ENCODE results near the gene MPHOSPH9. TPM values are rescaled to one million over a fixed set of nuclear protein-coding genes. Genes with fewer than 3 reads are reported as not detected.

Gene MPHOSPH9
- total RNA-seq, 4 donors from 2014 or later: 14.2 to 25.3 (median 15.1) TPM

DNA sequence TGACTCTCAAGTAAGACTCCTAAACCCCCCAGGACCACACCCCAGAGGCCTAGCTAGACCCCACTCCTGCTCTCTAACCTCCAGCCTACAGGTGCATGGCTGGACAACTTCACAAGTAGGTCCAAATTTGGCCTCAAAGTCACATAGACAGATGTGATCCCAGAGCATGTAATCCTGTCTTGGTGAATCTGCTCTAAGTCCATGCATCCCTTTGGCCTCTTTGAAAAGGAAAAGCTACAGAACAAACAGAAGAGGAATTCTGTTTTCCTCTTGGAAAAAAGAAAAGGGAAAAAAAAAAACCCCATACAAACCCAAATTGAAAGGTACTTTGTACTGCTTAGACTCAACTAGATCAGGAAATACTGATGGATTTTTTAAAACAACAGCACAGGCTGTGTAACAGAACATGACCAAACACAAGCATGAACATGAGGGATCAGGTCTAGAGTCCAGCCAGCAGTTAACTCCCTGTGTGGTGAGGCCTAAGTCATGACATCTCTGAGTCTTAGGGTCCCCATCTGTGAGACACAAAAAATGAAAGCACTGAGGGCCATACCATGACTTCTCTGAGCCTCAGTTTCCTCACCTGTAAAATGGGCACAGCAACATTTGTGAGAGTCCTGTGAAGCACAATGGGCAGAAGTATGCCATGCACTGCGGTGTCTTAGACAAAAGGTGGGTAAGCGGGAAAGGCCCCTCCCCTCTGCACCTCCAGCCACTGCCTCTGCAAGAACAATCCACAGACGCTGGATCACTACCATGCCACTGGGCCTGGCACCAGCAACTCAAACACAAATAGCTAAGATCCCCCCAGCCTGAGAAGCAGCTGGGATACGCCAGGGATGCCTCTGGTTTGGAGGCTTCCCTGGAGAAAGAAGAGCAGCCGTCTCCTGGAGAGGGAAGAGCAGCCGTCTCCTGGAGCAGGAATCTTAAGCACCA, 92.0 kb downstream of the MPHOSPH9 start:
- 67% methylated on average over 6 of the region's 6 CpGs for WGBS
- intact Hi-C loops (cut with DNase I): no loop called here
- DNase-seq (ENCODE audit: extremely low spot score): no peak
- H3K4me3 ChIP-seq: peak overlapping the region in 1 of 4 donors; percentile 6
- peaks cover 0 to 5% (median 0%) of the 10 kb centered on the region in 4 donors for H3K36me3 ChIP-seq
- peak overlapping the region; percentile 79 to 91 (median 88) for H3K27ac ChIP-seq (replicated peaks in 1 of 4)
- H3K9me3 ChIP-seq: no peaks in the 10 kb centered on the region
- no peaks in the 10 kb centered on the region for H3K27me3 ChIP-seq
- peaks cover 44 to 69% (median 58%) of the 10 kb centered on the region in 4 donors for H3K4me1 ChIP-seq
- TF ChIP-seq POLR2AphosphoS5 (IDR thresholded peaks at IDR 0.05) (no peak), EP300 (IDR thresholded peaks at IDR 0.05) (no peak), POLR2A (IDR thresholded peaks at IDR 0.05; ENCODE audit: low read depth) (no peak)
- TF ChIP-seq, protein P1, sequence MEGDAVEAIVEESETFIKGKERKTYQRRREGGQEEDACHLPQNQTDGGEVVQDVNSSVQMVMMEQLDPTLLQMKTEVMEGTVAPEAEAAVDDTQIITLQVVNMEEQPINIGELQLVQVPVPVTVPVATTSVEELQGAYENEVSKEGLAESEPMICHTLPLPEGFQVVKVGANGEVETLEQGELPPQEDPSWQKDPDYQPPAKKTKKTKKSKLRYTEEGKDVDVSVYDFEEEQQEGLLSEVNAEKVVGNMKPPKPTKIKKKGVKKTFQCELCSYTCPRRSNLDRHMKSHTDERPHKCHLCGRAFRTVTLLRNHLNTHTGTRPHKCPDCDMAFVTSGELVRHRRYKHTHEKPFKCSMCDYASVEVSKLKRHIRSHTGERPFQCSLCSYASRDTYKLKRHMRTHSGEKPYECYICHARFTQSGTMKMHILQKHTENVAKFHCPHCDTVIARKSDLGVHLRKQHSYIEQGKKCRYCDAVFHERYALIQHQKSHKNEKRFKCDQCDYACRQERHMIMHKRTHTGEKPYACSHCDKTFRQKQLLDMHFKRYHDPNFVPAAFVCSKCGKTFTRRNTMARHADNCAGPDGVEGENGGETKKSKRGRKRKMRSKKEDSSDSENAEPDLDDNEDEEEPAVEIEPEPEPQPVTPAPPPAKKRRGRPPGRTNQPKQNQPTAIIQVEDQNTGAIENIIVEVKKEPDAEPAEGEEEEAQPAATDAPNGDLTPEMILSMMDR (IDR thresholded peaks at IDR 0.05): no peak

DNA sequence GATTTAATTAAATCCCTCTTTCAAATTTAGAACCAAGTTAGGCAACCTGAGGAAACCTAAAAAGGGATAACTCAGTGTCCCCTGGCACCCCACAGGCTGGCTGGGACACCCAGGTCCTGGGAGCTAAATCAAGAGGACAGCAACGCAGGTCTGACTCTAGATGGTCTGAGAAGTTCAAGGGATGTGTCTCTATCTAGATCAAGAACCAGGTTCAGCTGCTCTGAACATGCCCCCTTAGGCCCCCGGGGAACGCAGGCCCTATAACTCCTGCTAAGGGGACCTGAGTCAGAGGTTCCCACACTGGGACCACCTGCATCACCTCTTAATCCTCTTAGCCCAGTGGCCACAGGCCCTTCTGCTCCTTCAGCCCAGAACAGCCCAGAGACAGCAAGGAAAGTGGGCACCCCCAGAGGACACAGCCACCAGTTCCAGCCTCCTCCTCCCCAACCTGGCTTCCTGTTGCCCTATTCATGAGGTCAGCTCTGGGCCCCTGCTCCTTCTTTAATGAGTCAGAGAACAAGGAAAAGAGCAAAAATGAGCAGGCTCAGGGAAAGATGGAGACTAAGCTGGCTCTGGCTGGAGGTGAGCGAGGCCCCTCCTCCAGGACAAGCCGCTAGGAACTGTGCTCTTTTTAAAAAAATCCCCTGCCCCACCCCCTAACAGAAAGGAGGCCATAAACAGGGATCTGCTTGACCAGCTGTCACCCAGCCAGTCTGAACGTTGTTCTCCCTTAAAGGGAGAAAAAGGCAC, 92.8 kb downstream of the MPHOSPH9 start:
- no peak for DNase-seq (ENCODE audit: extremely low spot score)
- Histone ChIP-seq H3K4me3 (no peak overlapping the region), H3K36me3 (peaks cover 0 to 5% (median 0%) of the 10 kb centered on the region in 4 donors), H3K4me1 (peaks cover 44 to 68% (median 58%) of the 10 kb centered on the region in 4 donors), H3K27me3 (no peaks in the 10 kb centered on the region), H3K9me3 (no peaks in the 10 kb centered on the region), H3K27ac (replicated peaks in 1 of 4) (peak overlapping the region; percentile 79 to 91 (median 88))
- intact Hi-C loops (cut with DNase I): no loop called here
- TF ChIP-seq POLR2AphosphoS5 (IDR thresholded peaks at IDR 0.05) (peak in 1 of 2 donors; percentile 19), POLR2A (IDR thresholded peaks at IDR 0.05; ENCODE audit: low read depth) (no peak)
- TF ChIP-seq, protein P1 (IDR thresholded peaks at IDR 0.05): no peak
- WGBS: 47% methylated on average over 6 of the region's 6 CpGs

DNA sequence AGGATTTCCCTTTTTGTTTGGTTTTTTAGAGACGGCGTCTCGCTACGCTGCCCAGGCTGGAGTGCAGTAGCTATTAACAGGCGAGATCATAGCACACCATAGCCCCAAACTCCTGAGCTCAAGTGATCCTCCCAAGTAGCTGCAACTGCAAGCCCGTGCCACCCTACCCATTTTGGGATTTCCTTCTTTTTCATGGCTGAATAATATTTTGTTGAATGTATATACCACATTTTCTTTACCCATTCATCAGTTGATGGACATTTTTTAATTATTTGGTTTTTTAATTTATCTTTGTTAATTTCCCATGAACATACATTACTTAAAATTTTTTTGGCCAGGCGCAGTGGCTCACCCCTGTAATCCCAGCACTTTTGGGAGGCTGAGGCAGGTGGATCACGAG, 97.3 kb downstream of the MPHOSPH9 start:
- no peaks in the 10 kb centered on the region for H3K9me3 ChIP-seq
- H3K4me3 ChIP-seq: no peak overlapping the region
- H3K27ac ChIP-seq (replicated peaks in 1 of 4): no peak overlapping the region
- peaks cover 28 to 54% (median 48%) of the 10 kb centered on the region in 4 donors for H3K4me1 ChIP-seq
- TF ChIP-seq POLR2A (IDR thresholded peaks at IDR 0.05; ENCODE audit: low read depth) (no peak), EP300 (IDR thresholded peaks at IDR 0.05) (no peak), POLR2AphosphoS5 (IDR thresholded peaks at IDR 0.05) (no peak)
- TF ChIP-seq, protein P1 (IDR thresholded peaks at IDR 0.05): no peak
- peaks cover 0 to 5% (median 0%) of the 10 kb centered on the region in 4 donors for H3K36me3 ChIP-seq
- intact Hi-C loops (cut with DNase I): no loop called here
- DNase-seq (ENCODE audit: extremely low spot score): no peak
- H3K27me3 ChIP-seq: no peaks in the 10 kb centered on the region
- 73% methylated on average over 8 of the region's 8 CpGs for WGBS

DNA sequence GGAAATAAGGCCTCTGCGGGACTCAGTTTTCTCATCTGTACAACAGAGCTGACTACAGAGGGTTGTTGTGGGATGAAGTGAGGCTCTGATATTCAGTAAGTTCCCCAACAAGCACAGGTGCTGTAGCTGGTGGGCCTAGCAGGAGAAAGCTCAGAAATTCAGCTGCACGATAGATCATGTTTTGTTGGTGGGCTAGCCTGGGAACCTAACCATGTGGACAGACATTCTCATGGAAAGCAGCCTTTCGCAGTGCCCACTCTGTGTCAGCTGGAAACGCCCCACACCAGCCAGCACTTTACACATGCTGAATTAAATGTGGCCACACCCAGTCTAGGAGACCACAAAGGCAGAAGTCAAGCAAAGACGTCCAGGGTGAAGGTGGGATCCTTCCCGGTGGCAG, 98.1 kb downstream of the MPHOSPH9 start:
- DNase-seq (ENCODE audit: extremely low spot score): no peak
- no peaks in the 10 kb centered on the region for H3K27me3 ChIP-seq
- H3K4me1 ChIP-seq: peaks cover 24 to 53% (median 42%) of the 10 kb centered on the region in 4 donors
- no peaks in the 10 kb centered on the region for H3K9me3 ChIP-seq
- 87% methylated on average over 6 of the region's 6 CpGs for WGBS
- intact Hi-C loops (cut with DNase I): no loop called here
- TF ChIP-seq, protein P1 (IDR thresholded peaks at IDR 0.05): no peak
- no peak for TF ChIP-seq POLR2A (IDR thresholded peaks at IDR 0.05; ENCODE audit: low read depth)
- no peak for TF ChIP-seq EP300 (IDR thresholded peaks at IDR 0.05)
- TF ChIP-seq POLR2AphosphoS5 (IDR thresholded peaks at IDR 0.05): no peak
- no peak overlapping the region for H3K4me3 ChIP-seq
- peak overlapping the region in 1 of 4 donors; percentile 10 for H3K27ac ChIP-seq (replicated peaks in 1 of 4)
- peaks cover 0 to 5% (median 0%) of the 10 kb centered on the region in 4 donors for H3K36me3 ChIP-seq
